Kidney (tissue), 22 donors: ENCODE measurements around the gene SPRR4. TPM values are rescaled to one million over a fixed set of nuclear protein-coding genes. Genes with fewer than 3 reads are reported as not detected.

Experiments used
- DNase-seq, 5 donors: peaks; one replicate each; pipeline ENCODE4 v3.0.0-alpha.2; 2013 to 2020
- FAIRE-seq: peaks from 2 replicates; lab custom pipeline; 2012; peaks lifted over from hg19 to GRCh38; lab: Jason Lieb, UNC
- H3K27ac ChIP-seq, 2 donors: one replicate each; pipeline ENCODE4 v1.7.0; 2013; ENCODE audit warnings: low read depth in 2 of 2, low read length in 2 of 2, inconsistent platforms in 1 of 2
- H3K27me3 ChIP-seq: one replicate; pipeline ENCODE4 v1.7.1; 2013; ENCODE audit warnings: low read length, inconsistent platforms; ENCODE audit not compliant: control insufficient read depth, insufficient read depth
- H3K36me3 ChIP-seq, 3 donors: one replicate each; pipeline versions ENCODE4 v1.7.0 to v1.7.1; 2013; ENCODE audit warnings: low read length in 3 of 3, control low read depth in 1 of 3, inconsistent platforms in 1 of 3; ENCODE audit not compliant: insufficient read depth in 3 of 3, control insufficient read depth in 2 of 3
- H3K4me1 ChIP-seq, 3 donors: one replicate each; pipeline versions ENCODE4 v1.7.0 to v1.7.1; 2013; ENCODE audit warnings: low read length in 3 of 3, inconsistent platforms in 1 of 3, low read depth in 1 of 3; ENCODE audit not compliant: control insufficient read depth in 2 of 3, insufficient read depth in 2 of 3
- H3K4me3 ChIP-seq, 3 donors: one replicate each; pipeline versions ENCODE4 v1.7.0 to v1.8.1; 2013; ENCODE audit warnings: low read length in 3 of 3, control low read depth in 1 of 3, inconsistent platforms in 1 of 3
- H3K9ac ChIP-seq, 3 donors: one replicate each; pipeline versions ENCODE4 v1.7.0 to v1.7.1; 2013; ENCODE audit warnings: low read length in 3 of 3, control low read depth in 1 of 3, inconsistent platforms in 1 of 3
- H3K9me3 ChIP-seq, 3 donors: one replicate each; pipeline versions ENCODE4 v1.7.0 to v1.7.1; 2013; ENCODE audit warnings: low read length in 3 of 3, control low read depth in 1 of 3, inconsistent platforms in 1 of 3; ENCODE audit not compliant: control insufficient read depth in 2 of 3, insufficient read depth in 1 of 3
- CTCF ChIP-seq: IDR thresholded peaks from 3 replicates; pipeline ENCODE4 v1.5.1; 2012; ENCODE audit warnings: mild to moderate bottlenecking, moderate library complexity, borderline replicate concordance; ENCODE audit not compliant: insufficient read depth; ENCODE audit errors: extremely low read depth
- intact Hi-C: fragments of 100-400 bp; cut with DNase I; formaldehyde crosslinking; loops from one replicate; pipeline ENCODE4 v1.11.1; 2022
- long read RNA-seq, 10 donors: library from polyadenylated mRNA in 1 of 10; unstranded in 1 of 10; transcript quantifications; one replicate each; pipeline ENCODE4 v2.0.0 and lab custom pipeline, GENCODE V29; 2021 to 2026
- polyA plus RNA-seq: library from polyadenylated mRNA; stranded (reverse); fragments of 350-450 nt; fragmentation: Illumina TruSeq; extraction: RNeasy Lipid Tissue Mini Kit (QIAGEN cat#74804); gene quantifications from one replicate; pipeline ENCODE4 v1.2.3, GENCODE V29; 2014; ENCODE audit warnings: low read depth, low replicate concordance; ENCODE audit not compliant: insufficient read depth
- total RNA-seq: library from RNA; stranded (reverse); fragmentation: NEBNext Ultra II Directional; extraction: Animal tissue kit (Norgen Biotek cat#: 25700); gene quantifications from one replicate; pipeline ENCODE4 v1.2.1, GENCODE V29; 2021
- donor health status: control.
- donor health status: control.
- donor health status: control.
- donor health status: control.
- donor health status: control.
- donor health status: DM: yes; HTN: yes; CAD: no.
- donor health status: Normal renal cell carcinoma (clear cell type).

SPRR4 gene, protein sequence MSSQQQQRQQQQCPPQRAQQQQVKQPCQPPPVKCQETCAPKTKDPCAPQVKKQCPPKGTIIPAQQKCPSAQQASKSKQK
- not detected for total RNA-seq
- polyA plus RNA-seq: not detected
- long read RNA-seq, donor 1: 0 reads
- long read RNA-seq, donor 2: 0 reads
- long read RNA-seq, donor 3: 0 reads
- long read RNA-seq, donor 4: 0 reads
- long read RNA-seq, donor 5: 0 reads
- long read RNA-seq, donor 6: 0 reads
- long read RNA-seq, donor 7: 0 reads
- long read RNA-seq, donor 8: 0 reads
- long read RNA-seq, donor 9: 0 reads
- long read RNA-seq, donor 10: 0 reads

- Histone ChIP-seq H3K4me3 (no peak within 1 kb of the TSS), H3K36me3 (no peaks in the 10 kb centered on the region), H3K9ac (no peak within 1 kb of the TSS), H3K4me1 (no peaks in the 10 kb centered on the region), H3K9me3 (no peaks in the 10 kb centered on the region), H3K27me3 (no peaks in the 10 kb centered on the region), H3K27ac (no peak within 1 kb of the TSS)
- intact Hi-C loops: no loop called here
- FAIRE-seq (no peak), DNase-seq (no peak)
- TF ChIP-seq CTCF: no peak
These were observed at the start of gene SPRR4 for GRCh38 chr1:152970495-152970894. Gene SPRR4 (plus strand): TSS chr1:152970648. CDS start chr1:152971891, 1,243 bp downstream.

- no peak overlapping the region for H3K27ac ChIP-seq
- DNase-seq (no peak), FAIRE-seq (no peak)
- intact Hi-C loops: no loop called here
- peaks cover 0 to 5% (median 0%) of the 10 kb centered on the region in 3 donors for H3K9me3 ChIP-seq
- H3K36me3 ChIP-seq: no peaks in the 10 kb centered on the region
- H3K27me3 ChIP-seq: no peaks in the 10 kb centered on the region
- no peak for TF ChIP-seq CTCF
- no peaks in the 10 kb centered on the region for H3K4me1 ChIP-seq
- H3K9ac ChIP-seq: no peak overlapping the region
- H3K4me3 ChIP-seq: no peak overlapping the region
These were observed 46.3 kb upstream of the SPRR4 start for GRCh38 chr1:152924191-152924590.

DNA sequence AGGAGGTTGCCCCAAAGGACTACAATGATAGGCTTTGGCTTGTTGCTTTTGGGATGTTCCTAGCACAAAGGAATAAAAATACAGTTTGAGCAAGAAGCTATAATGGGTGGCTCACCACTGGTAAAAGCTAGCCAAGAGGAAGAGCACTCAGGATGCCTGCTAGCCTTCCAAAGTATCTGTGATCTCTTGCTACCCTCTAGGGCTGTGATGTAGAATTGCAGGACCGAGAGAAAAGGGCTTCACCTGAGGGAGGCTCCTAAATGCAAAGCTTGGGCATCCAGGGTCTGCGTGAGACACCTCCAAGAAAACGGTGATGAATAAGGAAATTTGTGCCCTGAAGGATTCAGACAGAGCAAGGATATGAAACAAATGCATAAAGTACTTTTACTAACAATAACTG lies 44.4 kb upstream of the SPRR4 start:
- TF ChIP-seq CTCF: peak; percentile 33
- intact Hi-C loops: no loop called here
- peaks cover 0 to 5% (median 0%) of the 10 kb centered on the region in 3 donors for H3K9me3 ChIP-seq
- no peaks in the 10 kb centered on the region for H3K36me3 ChIP-seq
- H3K9ac ChIP-seq: no peak overlapping the region
- no peaks in the 10 kb centered on the region for H3K27me3 ChIP-seq
- FAIRE-seq: no peak
- no peak overlapping the region for H3K4me3 ChIP-seq
- no peak for DNase-seq
- no peaks in the 10 kb centered on the region for H3K4me1 ChIP-seq
- no peak overlapping the region for H3K27ac ChIP-seq
